K562 (cell line): ENCODE data around the gene ZNHIT1. TPM values are rescaled to one million over a fixed set of nuclear protein-coding genes. Genes with fewer than 3 reads are reported as not detected.

ENCODE experiments used
- AFF1 ChIP-seq, 2 experiments: fragments of 450-650 bp; IDR thresholded peaks; 2 replicates each; pipeline ENCODE4 v1.6.1; 2018; ENCODE audit warnings: mild to moderate bottlenecking in 2 of 2, low read depth in 1 of 2; ENCODE audit not compliant: partially characterized antibody in 2 of 2
- ARID1B ChIP-seq: fragments of 450-650 bp; IDR thresholded peaks from 2 replicates; pipeline ENCODE4 v1.6.1; 2016; ENCODE audit warnings: antibody characterized with exemption, mild to moderate bottlenecking, inconsistent platforms
- CHD1 ChIP-seq: fragments of 200-600 bp; sonication (generic); IDR thresholded peaks from one replicate; pipeline ENCODE4 v1.6.1; 2012; ENCODE audit warnings: mild to moderate bottlenecking, moderate library complexity, low read length, inconsistent platforms
- CUX1 ChIP-seq: fragments of 200-800 bp; sonication (Bioruptor generic); IDR thresholded peaks from 2 replicates; pipeline ENCODE4 v1.6.1; 2016; ENCODE audit warnings: missing genetic modification characterization, missing compliant biosample characterization
- DPF2 ChIP-seq: fragments of 450-650 bp; IDR thresholded peaks from 2 replicates; pipeline ENCODE4 v1.6.1; 2016
- FOSL1 ChIP-seq: fragments of 200-800 bp; sonication (Bioruptor generic); conservative IDR thresholded peaks from 2 replicates; pipeline ENCODE4 v1.6.1; 2016; ENCODE audit warnings: missing genetic modification characterization, missing compliant biosample characterization
- FOXA3 ChIP-seq, 2 experiments: fragments of 450-650 bp in 1 of 2; sonication (generic) in 1 of 2; formaldehyde crosslinking; IDR thresholded peaks in 1 of 2; conservative IDR thresholded peaks in 1 of 2; 2 replicates each; pipeline versions ENCODE4 v1.4.0 to v1.8.0; 2020 to 2022; ENCODE audit warnings: mild to moderate bottlenecking in 2 of 2, missing genetic modification reagents in 1 of 2
- JUN ChIP-seq, 2 experiments: sonication (generic) in 1 of 2; formaldehyde crosslinking in 1 of 2; IDR thresholded peaks; 2 replicates each; pipeline versions ENCODE4 v1.6.1 to v1.8.0; 2012 to 2022; ENCODE audit warnings: borderline replicate concordance in 2 of 2, mild to moderate bottlenecking in 2 of 2, improper control_type of control experiment in 1 of 2, low read depth in 1 of 2, low read length in 1 of 2, missing genetic modification reagents in 1 of 2
- SETDB1 ChIP-seq: IDR thresholded peaks from one replicate; pipeline ENCODE4 v1.6.1; 2012; ENCODE audit warnings: low read length, control low read depth, inconsistent platforms
- SMARCA4 ChIP-seq: fragments of 450-650 bp; IDR thresholded peaks from 2 replicates; pipeline ENCODE4 v1.6.1; 2016
- SMARCE1 ChIP-seq: fragments of 450-650 bp; IDR thresholded peaks from 2 replicates; pipeline ENCODE4 v1.7.1; 2016; ENCODE audit warnings: mild to moderate bottlenecking
- U2AF1 ChIP-seq: fragments of 200-400 bp; formaldehyde crosslinking; optimal IDR thresholded peaks from 2 replicates; pipeline ENCODE3; 2017; ENCODE audit warnings: mild to moderate bottlenecking, low read depth, low read length, moderate library complexity
- ZBTB11 ChIP-seq, 3 experiments: fragments of 200-800 bp in 1 of 3; fragments of 250-450 bp in 1 of 3; fragments of 450-650 bp in 1 of 3; sonication (Bioruptor Pico) in 1 of 3; sonication (Bioruptor generic) in 1 of 3; formaldehyde crosslinking in 1 of 3; IDR thresholded peaks; 2 replicates each; pipeline versions ENCODE4 v1.6.1 to v1.8.0; 2016 to 2022; ENCODE audit warnings: mild to moderate bottlenecking in 2 of 3, missing genetic modification characterization in 2 of 3, missing compliant biosample characterization in 1 of 3, moderate library complexity in 1 of 3
- ZNF561 ChIP-seq: fragments of 450-650 bp; formaldehyde crosslinking; conservative IDR thresholded peaks from 2 replicates; pipeline ENCODE4 v1.4.0; 2020; ENCODE audit warnings: mild to moderate bottlenecking, moderate library complexity
- polyA plus RNA-seq, 8 experiments: library from polyadenylated mRNA; depleted of rRNA in 4 of 8; stranded (reverse) in 5 of 8; unstranded in 3 of 8; fragments of >200 nt; fragmentation: Nextera tagmentation in 2 of 8; fragmentation: Illumina TruSeq in 1 of 8; extraction: Ambion mirVana in 2 of 8; extraction: Trizol in 1 of 8; gene quantifications; 2 replicates each; pipeline versions ENCODE4 v1.2.1 to v1.2.3, GENCODE V29; 2011 to 2014; ENCODE audit warnings: inconsistent platforms in 1 of 8, missing spikeins in 1 of 8
- total RNA-seq, 7 experiments: library from RNA; depleted of rRNA in 6 of 7; stranded (reverse); fragments of >200 nt in 6 of 7; fragmentation: Illumina TruSeq in 2 of 7; extraction: Trizol in 2 of 7; gene quantifications; 2 replicates each; pipeline versions ENCODE4 v1.2.1 to v1.2.3, GENCODE V29; 2011 to 2021; ENCODE audit warnings: low replicate concordance in 1 of 7

ZNHIT1 gene
- total and polyA plus RNA-seq, 9 of the 15 experiments (the other 6 are each of a cell fraction or from before 2014, with no cell fraction given), result 6.4 to 162 (median 70.1) TPM

GRCh38 chr7:101185258-101185839, 32.6 kb upstream of the ZNHIT1 start (continued):
- no peak for TF ChIP-seq CUX1 (CRISPR knock-in tag)
- no peak for TF ChIP-seq CHD1
- TF ChIP-seq SETDB1, result no peak
- TF ChIP-seq ARID1B, result peak; percentile 72
- TF ChIP-seq FOXA3 (CRISPR knock-in tag; conservative IDR thresholded peaks at IDR 0.05 in 1 of 2, IDR thresholded peaks at IDR 0.05 in 1 of 2), result no peak
- TF ChIP-seq SMARCA4, result peak; percentile 62; the same call in 1 of the 2 replicates
- no peak for TF ChIP-seq U2AF1
- peak; percentile 95 for TF ChIP-seq FOSL1 (tag)
- peak; percentile 72; the same call in 1 of the 2 replicates for TF ChIP-seq JUN (IDR thresholded peaks at IDR 0.05; ENCODE audit: borderline replicate concordance, low read depth, low read length)
- no peak for TF ChIP-seq JUN (CRISPR knock-in tag; IDR thresholded peaks at IDR 0.05; ENCODE audit: borderline replicate concordance)
- TF ChIP-seq SMARCE1, result peak; percentile 58; the same call in 1 of the 2 replicates
- peak in 1 of 2 experiments; percentile 57 for TF ChIP-seq AFF1 (IDR thresholded peaks at IDR 0.05; ENCODE audit: low read depth in 1 of 2, partially characterized antibody in 2 of 2)
- no peak for TF ChIP-seq ZNF561 (CRISPR knock-in tag)
- TF ChIP-seq DPF2, result peak; percentile 47; the same call in 1 of the 2 replicates
- no peak for TF ChIP-seq ZBTB11 (CRISPR knock-in tag; IDR thresholded peaks at IDR 0.05)
